Measurements from ENCODE around the gene BOLA2.
"Not testable (repeated sequence)": the region's sequence is repeated elsewhere in the genome, so short reads cannot be mapped to it uniquely, and the experiment has no call there.

GRCh38 chr16:29454269-29454668 is at the start of gene BOLA2, which contains the start of gene SLX1B:
- not testable (repeated sequence) for TF ChIP-seq CTCF (conservative IDR thresholded peaks at IDR 0.05); ZFX (IDR thresholded peaks at IDR 0.05)

Data from C4-2B (cell line).